ENCODE data around the gene TEN1. TPM values are rescaled to one million over a fixed set of nuclear protein-coding genes. Genes with fewer than 3 reads are reported as not detected.

Gene TEN1
- total RNA-seq, 6 experiments from 2014 or later, result 13.3 to 15.4 (median 13.8) TPM

GRCh38 chr17:76022285-76022684 is 43.2 kb downstream of the TEN1 start:
- H3K27me3 Mint-ChIP-seq (ENCODE audit: insufficient read depth), result peaks cover 12% of the 10 kb centered on the region
- H3K9me3 Mint-ChIP-seq, result no peaks in the 10 kb centered on the region
- no peak overlapping the region for H3K4me3 Mint-ChIP-seq
- no peak for TF ChIP-seq CTCF (IDR thresholded peaks at IDR 0.05)
- H3K36me3 Mint-ChIP-seq (ENCODE audit: low read depth), result no peaks in the 10 kb centered on the region
- no peak for DNase-seq
- H3K27ac Mint-ChIP-seq, result no peak overlapping the region
- no peaks in the 10 kb centered on the region for H3K4me1 Mint-ChIP-seq (ENCODE audit: low read depth)

GRCh38 chr17:76022973-76023899 is 44.2 kb downstream of the TEN1 start:
- no peak overlapping the region for H3K4me3 Mint-ChIP-seq
- H3K4me1 Mint-ChIP-seq (ENCODE audit: low read depth), result no peaks in the 10 kb centered on the region
- H3K36me3 Mint-ChIP-seq (ENCODE audit: low read depth), result no peaks in the 10 kb centered on the region
- no peaks in the 10 kb centered on the region for H3K9me3 Mint-ChIP-seq
- no peak overlapping the region for H3K27ac Mint-ChIP-seq
- peaks cover 12% of the 10 kb centered on the region for H3K27me3 Mint-ChIP-seq (ENCODE audit: insufficient read depth)
- DNase-seq, result no peak
- no peak for TF ChIP-seq CTCF (IDR thresholded peaks at IDR 0.05)

GRCh38 chr17:76023900-76024237 is 44.8 kb downstream of the TEN1 start:
- Mint-ChIP-seq H3K4me3 (no peak overlapping the region), H3K27ac (no peak overlapping the region), H3K27me3 (ENCODE audit: insufficient read depth) (peaks cover 12% of the 10 kb centered on the region), H3K36me3 (ENCODE audit: low read depth) (no peaks in the 10 kb centered on the region), H3K9me3 (no peaks in the 10 kb centered on the region), H3K4me1 (ENCODE audit: low read depth) (no peaks in the 10 kb centered on the region)
- no peak for DNase-seq
- TF ChIP-seq CTCF (IDR thresholded peaks at IDR 0.05), result no peak

- H3K4me1 Mint-ChIP-seq (ENCODE audit: low read depth), result peaks cover 2% of the 10 kb centered on the region
- H3K4me3 Mint-ChIP-seq, result no peak overlapping the region
- TF ChIP-seq CTCF (IDR thresholded peaks at IDR 0.05), result no peak
- no peaks in the 10 kb centered on the region for H3K36me3 Mint-ChIP-seq (ENCODE audit: low read depth)
- H3K9me3 Mint-ChIP-seq, result no peaks in the 10 kb centered on the region
- H3K27ac Mint-ChIP-seq, result no peak overlapping the region
- DNase-seq, result no peak
- H3K27me3 Mint-ChIP-seq (ENCODE audit: insufficient read depth), result peaks cover 12% of the 10 kb centered on the region
Measured at GRCh38 chr17:76024353-76024752, 45.3 kb downstream of the TEN1 start.

GRCh38 chr17:76025294-76025693 is 46.3 kb downstream of the TEN1 start:
- Mint-ChIP-seq H3K36me3 (ENCODE audit: low read depth) (no peaks in the 10 kb centered on the region), H3K4me1 (ENCODE audit: low read depth) (peaks cover 9% of the 10 kb centered on the region), H3K27me3 (ENCODE audit: insufficient read depth) (peaks cover 10% of the 10 kb centered on the region), H3K27ac (no peak overlapping the region), H3K4me3 (no peak overlapping the region), H3K9me3 (no peaks in the 10 kb centered on the region)
- no peak for TF ChIP-seq CTCF (IDR thresholded peaks at IDR 0.05)
- no peak for DNase-seq
